Pancreas (tissue), 10 donors: Measurements from ENCODE around the gene KCMF1. TPM values are rescaled to one million over a fixed set of nuclear protein-coding genes. Genes with fewer than 3 reads are reported as not detected.

Experiments
- ATAC-seq, 4 donors: fragments of 200-7000 bp; cut with Tn5 transposase; one replicate each; pipeline versions ENCODE4 v1.8.0 to v1.9.1; 2020; ENCODE audit warnings: mild to moderate bottlenecking in 4 of 4, moderate library complexity in 4 of 4
- DNase-seq, 6 donors: peaks; one replicate each; pipeline ENCODE4 v3.0.0-alpha.2; 2020
- FAIRE-seq: peaks from 2 replicates; lab custom pipeline; 2012; peaks lifted over from hg19 to GRCh38; lab: Jason Lieb, UNC
- H3K27ac ChIP-seq, 4 donors: fragments of 200-600 bp; sonication (generic); 1 replicate in 3 of 4; 2 replicates in 1 of 4; pipeline versions ENCODE4 v1.5.0 to v1.8.0; 2020
- H3K27me3 ChIP-seq, 4 donors: fragments of 200-600 bp; one replicate each; pipeline ENCODE4 v1.8.0; 2021
- H3K36me3 ChIP-seq, 3 donors: fragments of 200-600 bp; sonication (generic) in 1 of 3; one replicate each; pipeline versions ENCODE4 v1.5.0 to v1.8.0; 2020 to 2021
- H3K4me1 ChIP-seq, 3 donors: fragments of 200-600 bp; one replicate each; pipeline ENCODE4 v1.8.0; 2021
- H3K4me3 ChIP-seq, 4 donors: fragments of 200-600 bp; sonication (generic) in 2 of 4; one replicate each; pipeline versions ENCODE4 v1.5.0 to v1.8.0; 2020 to 2021
- H3K9me3 ChIP-seq, 4 donors: fragments of 200-600 bp; one replicate each; pipeline ENCODE4 v1.8.0; 2021
- WGBS, 2 donors: extraction: QIAGEN DNeasy Blood & Tissue Kit; methylation state at CpG; one replicate each; pipeline ENCODE4 v1.1.7; 2013; 5-methylcytosine and 5-hydroxymethylcytosine counted together
- intact Hi-C, 3 donors: fragments of 100-400 bp; cut with DNase I; formaldehyde crosslinking; loops; one replicate each; pipeline versions ENCODE4 v1.11.1 to v1.14.2; 2022
- polyA plus RNA-seq, 2 donors: library from polyadenylated mRNA; stranded (reverse); fragments of 200-250 nt; gene quantifications; one replicate each; pipeline ENCODE4 v1.2.3, GENCODE V29; 2013
- total RNA-seq, 6 donors: library from RNA; stranded (reverse); fragmentation: NEBNext Ultra II Directional in 4 of 6; extraction: Animal tissue kit (Norgen Biotek cat#: 25700) in 4 of 6; gene quantifications; one replicate each; pipeline versions ENCODE4 v1.2.1 to v1.2.4, GENCODE V29; 2021 to 2023
- TF ChIP-seq, protein P1 (sequence below), 4 donors: fragments of 200-600 bp; sonication (generic) in 3 of 4; IDR thresholded peaks; one replicate each; pipeline versions ENCODE4 v1.5.0 to v1.8.0; 2021; ENCODE audit warnings: antibody characterized with exemption in 4 of 4
- donor health status: healthy with polysubstance abuse.
- donor health status: DM: no; HTN: no; CAD: no; lungs with moderate emphysema.
- donor health status: DM: no; HTN: no; CAD: no.
- donor health status: control.
- donor health status: control.
- donor health status: Bipolar disorder and iron deficiency.
- donor health status: DM: yes; HTN: yes; CAD: no.
- donor health status: DM: no; HTN: no; CAD: no.
- donor health status: DM: no; HTN: no; CAD: no.
- donor health status: DM: yes; HTN: yes; CAD: no.

KCMF1 gene
- total and polyA plus RNA-seq, 8 donors = 9.9 to 102 (median 67.4) TPM

DNA sequence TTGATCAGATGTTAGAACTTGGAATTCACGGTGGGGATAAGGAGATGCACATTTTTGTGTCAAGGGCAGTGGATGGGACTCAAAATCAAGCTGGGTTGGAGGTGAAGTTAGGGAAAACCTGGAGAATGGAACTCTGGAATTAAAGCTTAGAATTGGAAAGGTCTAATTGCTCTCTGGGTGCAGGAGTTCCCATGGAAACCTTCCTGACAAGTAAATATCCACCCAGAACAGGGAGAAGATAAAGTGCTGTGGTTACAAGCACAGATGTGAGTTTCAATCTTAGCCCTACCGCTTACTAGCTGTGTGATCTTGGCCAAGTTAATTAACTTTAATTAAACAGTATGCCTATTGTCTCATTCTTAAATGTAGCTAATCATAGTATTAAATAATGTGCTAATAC, 90.9 kb downstream of the KCMF1 start:
- ATAC-seq (no peak), FAIRE-seq (no peak), DNase-seq (no peak)
- WGBS, 2 donors = 27 to 31% methylated on average over 2 of the region's 2 CpGs
- Histone ChIP-seq H3K27ac (no peak overlapping the region), H3K4me1 (no peaks in the 10 kb centered on the region), H3K4me3 (no peak overlapping the region), H3K36me3 (no peaks in the 10 kb centered on the region), H3K9me3 (no peaks in the 10 kb centered on the region), H3K27me3 (no peaks in the 10 kb centered on the region)
- intact Hi-C loops = loop anchor here (5.0 to 10.0 kb wide), 3 partner anchors 223 to 240 kb away; no protein-coding TSS in a partner anchor
- TF ChIP-seq, protein P1, sequence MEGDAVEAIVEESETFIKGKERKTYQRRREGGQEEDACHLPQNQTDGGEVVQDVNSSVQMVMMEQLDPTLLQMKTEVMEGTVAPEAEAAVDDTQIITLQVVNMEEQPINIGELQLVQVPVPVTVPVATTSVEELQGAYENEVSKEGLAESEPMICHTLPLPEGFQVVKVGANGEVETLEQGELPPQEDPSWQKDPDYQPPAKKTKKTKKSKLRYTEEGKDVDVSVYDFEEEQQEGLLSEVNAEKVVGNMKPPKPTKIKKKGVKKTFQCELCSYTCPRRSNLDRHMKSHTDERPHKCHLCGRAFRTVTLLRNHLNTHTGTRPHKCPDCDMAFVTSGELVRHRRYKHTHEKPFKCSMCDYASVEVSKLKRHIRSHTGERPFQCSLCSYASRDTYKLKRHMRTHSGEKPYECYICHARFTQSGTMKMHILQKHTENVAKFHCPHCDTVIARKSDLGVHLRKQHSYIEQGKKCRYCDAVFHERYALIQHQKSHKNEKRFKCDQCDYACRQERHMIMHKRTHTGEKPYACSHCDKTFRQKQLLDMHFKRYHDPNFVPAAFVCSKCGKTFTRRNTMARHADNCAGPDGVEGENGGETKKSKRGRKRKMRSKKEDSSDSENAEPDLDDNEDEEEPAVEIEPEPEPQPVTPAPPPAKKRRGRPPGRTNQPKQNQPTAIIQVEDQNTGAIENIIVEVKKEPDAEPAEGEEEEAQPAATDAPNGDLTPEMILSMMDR (IDR thresholded peaks at IDR 0.05) = no peak

DNA sequence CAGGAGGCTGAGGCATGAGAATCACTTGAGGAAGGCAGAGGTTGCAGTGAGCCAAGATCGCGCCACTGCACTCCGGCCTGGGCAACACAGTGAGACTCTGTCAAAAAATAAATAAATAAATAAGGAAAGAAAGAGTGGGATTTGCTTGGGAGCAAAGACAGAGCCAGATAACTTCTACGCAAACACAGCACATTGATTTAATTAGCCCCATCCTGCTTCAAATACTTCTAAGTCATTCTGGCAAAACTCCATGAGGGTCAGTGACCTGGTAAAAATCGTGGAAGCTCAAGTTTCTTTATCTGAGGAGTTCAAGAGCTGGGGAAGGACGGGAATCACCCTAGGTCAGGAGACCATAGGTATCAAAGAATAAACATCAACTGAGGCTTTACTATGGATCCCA, 91.6 kb downstream of the KCMF1 start:
- TF ChIP-seq, protein P1 (IDR thresholded peaks at IDR 0.05) = no peak

DNA sequence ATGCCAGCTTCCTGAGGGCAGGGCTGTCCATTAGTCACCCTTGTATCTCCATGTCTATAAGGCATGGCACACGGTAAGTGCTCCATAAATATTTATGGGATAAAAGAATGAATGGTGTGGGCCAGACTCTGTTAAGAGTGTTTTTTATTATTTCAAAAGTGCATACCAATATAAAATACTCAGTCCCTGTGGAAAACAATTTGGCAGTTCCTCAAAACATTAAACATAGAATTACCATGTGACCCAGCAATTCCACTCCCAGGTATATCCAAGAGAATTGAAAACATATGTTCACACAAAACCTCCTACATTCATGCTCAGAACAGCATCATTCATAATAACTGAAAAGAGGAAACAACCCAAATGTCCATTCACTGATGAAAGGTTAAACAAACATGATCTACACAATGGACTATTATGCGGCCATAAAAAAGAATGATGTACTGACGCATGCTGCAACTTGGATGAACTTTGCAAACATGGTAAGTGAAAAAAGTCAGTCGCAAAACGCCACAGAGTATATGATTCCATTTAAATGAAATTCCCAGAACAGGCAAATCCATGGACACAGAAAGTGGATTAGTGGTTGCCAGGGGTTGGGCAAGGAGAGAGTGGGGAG, 93.1 kb downstream of the KCMF1 start:
- DNase-seq = no peak
- no peak for ATAC-seq
- Histone ChIP-seq H3K27me3 (no peaks in the 10 kb centered on the region), H3K4me1 (no peaks in the 10 kb centered on the region), H3K9me3 (no peaks in the 10 kb centered on the region), H3K27ac (no peak overlapping the region), H3K4me3 (no peak overlapping the region), H3K36me3 (no peaks in the 10 kb centered on the region)
- intact Hi-C loops = loop anchor here (5.0 to 10.0 kb wide), 3 partner anchors 221 to 238 kb away; no protein-coding TSS in a partner anchor
- 77 to 89% methylated on average over 5 of the region's 5 CpGs for WGBS, 2 donors
- FAIRE-seq = no peak
- TF ChIP-seq, protein P1 (IDR thresholded peaks at IDR 0.05) = no peak

More for the DNA sequence above, 91.6 kb downstream of the KCMF1 start:
- intact Hi-C loops = loop anchor here (5.0 to 10.0 kb wide), 3 partner anchors 222 to 240 kb away; no protein-coding TSS in a partner anchor
- Histone ChIP-seq H3K9me3 (no peaks in the 10 kb centered on the region), H3K36me3 (no peaks in the 10 kb centered on the region), H3K27me3 (no peaks in the 10 kb centered on the region), H3K4me3 (no peak overlapping the region), H3K4me1 (no peaks in the 10 kb centered on the region), H3K27ac (no peak overlapping the region)
- WGBS, 2 donors = 69 to 76% methylated on average over 6 of the region's 6 CpGs
- ATAC-seq (no peak), FAIRE-seq (no peak), DNase-seq (no peak)

DNA sequence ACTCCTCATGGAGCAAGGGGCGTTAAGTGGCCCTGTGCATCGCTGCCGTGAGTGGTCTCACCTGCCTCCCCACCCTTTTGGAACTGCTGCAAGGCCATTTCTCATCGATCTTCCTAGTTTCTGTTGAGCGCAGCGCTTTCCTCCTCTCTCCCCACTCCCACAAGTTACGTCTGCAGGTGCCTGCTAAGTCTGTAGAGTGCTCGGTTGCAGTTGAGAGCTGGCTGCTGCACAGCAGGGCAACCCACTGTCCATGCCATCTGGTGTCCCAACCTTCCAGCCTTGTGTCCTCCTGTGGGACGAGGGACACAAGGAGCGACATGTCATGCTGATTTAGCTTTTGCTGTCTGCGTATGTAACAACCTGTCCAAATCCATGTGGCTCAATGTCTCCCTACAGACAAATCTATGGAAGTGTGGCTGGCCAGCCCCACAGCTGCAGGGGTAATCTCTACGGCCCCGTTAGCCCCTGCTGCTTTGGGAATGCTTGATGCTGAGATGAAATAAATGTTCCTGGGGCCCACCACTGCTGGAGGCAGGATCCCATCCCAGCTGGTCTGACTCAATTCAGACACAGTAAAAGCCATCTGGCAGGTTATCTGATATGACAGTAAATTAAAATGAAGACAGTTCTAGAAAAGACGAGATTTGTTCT, 94.1 kb downstream of the KCMF1 start:
- DNase-seq (no peak), FAIRE-seq (no peak), ATAC-seq (no peak)
- Histone ChIP-seq H3K27ac (no peak overlapping the region), H3K27me3 (no peaks in the 10 kb centered on the region), H3K4me3 (no peak overlapping the region), H3K4me1 (no peaks in the 10 kb centered on the region), H3K9me3 (no peaks in the 10 kb centered on the region), H3K36me3 (no peaks in the 10 kb centered on the region)
- intact Hi-C loops = loop anchor here (5.0 to 10.0 kb wide), 3 partner anchors 220 to 237 kb away; no protein-coding TSS in a partner anchor
- TF ChIP-seq, protein P1 (IDR thresholded peaks at IDR 0.05) = no peak
- WGBS, 2 donors = 44 to 52% methylated on average over 14 of the region's 14 CpGs
